OCI-LY3 (cell line): Measurements from ENCODE around the gene COL8A2.

Source experiments
- CTCF ChIP-seq: fragments of 200-600, 300-600 bp; sonication (generic); IDR thresholded peaks from 2 replicates; pipeline ENCODE4 v1.5.1; 2014; ENCODE audit warnings: antibody characterized with exemption, low read length, low read depth
- EZH2phosphoT487 ChIP-seq: fragments of 200-600 bp; shearing (Covaris generic); IDR thresholded peaks from 2 replicates; pipeline ENCODE4 v1.6.1; 2018; ENCODE audit warnings: antibody characterized with exemption, mixed run types, low read depth

GRCh38 chr1:36100376-36100775 is 24.6 kb downstream of the COL8A2 start:
- no peak for TF ChIP-seq CTCF
- no peak for TF ChIP-seq EZH2phosphoT487
